ENCODE results near the gene GFRAL. TPM values are rescaled to one million over a fixed set of nuclear protein-coding genes. Genes with fewer than 3 reads are reported as not detected.

Gene GFRAL
- total RNA-seq, 1 experiment from 2014 or later = not detected

GRCh38 chr6:55290736-55291135 lies 36.5 kb upstream of the GFRAL start:
- H2BK120ac ChIP-seq (ENCODE audit: low read depth, low read length, poor library complexity, severe bottlenecking) = no peak overlapping the region
- Mint-ChIP-seq H3K9me3 (no peaks in the 10 kb centered on the region), H3K27ac (no peak overlapping the region), H3K4me1 (no peaks in the 10 kb centered on the region), H3K36me3 (ENCODE audit: insufficient read depth in 1 of 3, low read depth in 3 of 3) (no peaks in the 10 kb centered on the region), H3K27me3 (ENCODE audit: low read depth) (no peaks in the 10 kb centered on the region), H3K4me3 (no peak overlapping the region)
- H3K79me1 ChIP-seq (ENCODE audit: insufficient read depth, low read depth, low read length, poor library complexity, severe bottlenecking) = no peaks in the 10 kb centered on the region
- DNase-seq = no peak
- H3K14ac ChIP-seq (ENCODE audit: insufficient read depth, low read length) = no peak overlapping the region
- H3K4me2 ChIP-seq (ENCODE audit: insufficient read depth, insufficient read length, low read length) = no peak overlapping the region
- no peak overlapping the region for H2AK5ac ChIP-seq (ENCODE audit: insufficient read length, low read length)
- no CpG with 5 or more reads among the region's 2 CpGs for WGBS (ENCODE audit: extremely low coverage, insufficient read length, low lambda C conversion rate)
- H3K18ac ChIP-seq (ENCODE audit: insufficient read length, low read depth, low read length) = no peak overlapping the region
- H3K9ac ChIP-seq (ENCODE audit: extremely low read depth, insufficient read length, low read length) = no peak overlapping the region
- H2BK12ac ChIP-seq (ENCODE audit: insufficient read length, low read depth, low read length) = no peak overlapping the region
- H2BK5ac ChIP-seq (ENCODE audit: insufficient read length, low read length) = no peak overlapping the region
- H2BK15ac ChIP-seq (ENCODE audit: low read depth, low read length) = no peak overlapping the region
- H4K5ac ChIP-seq (ENCODE audit: insufficient read length, low read depth, low read length) = no peak overlapping the region
- H4K91ac ChIP-seq (ENCODE audit: insufficient read length, low read depth, low read length) = no peak overlapping the region
- no peak overlapping the region for H3K4ac ChIP-seq (ENCODE audit: low read depth, low read length)
- H3K9me3 ChIP-seq (ENCODE audit: control insufficient read depth, low read depth, low read length) = no peaks in the 10 kb centered on the region
- no peaks in the 10 kb centered on the region for H3K23me2 ChIP-seq (ENCODE audit: insufficient read length, low read depth, low read length, poor library complexity, severe bottlenecking)
- H4K8ac ChIP-seq (replicated peaks; ENCODE audit: insufficient read length, low read depth, low read length) = no peak overlapping the region
- no peak overlapping the region for H3T11ph ChIP-seq (ENCODE audit: low read length)
- H3K23ac ChIP-seq (ENCODE audit: insufficient read length, low read depth, low read length) = no peak overlapping the region
- no peak overlapping the region for H2AFZ ChIP-seq (ENCODE audit: low read length)
- H4K20me1 ChIP-seq (ENCODE audit: control insufficient read depth, insufficient read depth, insufficient read length) = no peaks in the 10 kb centered on the region
- H3K27ac ChIP-seq (ENCODE audit: insufficient read length, low read depth, low read length) = no peak overlapping the region
- H3K79me2 ChIP-seq (ENCODE audit: insufficient read depth, low read length) = no peaks in the 10 kb centered on the region
- no peak for TF ChIP-seq CTCF (conservative IDR thresholded peaks at IDR 0.05)
- H3K56ac ChIP-seq (ENCODE audit: insufficient read length, low read depth, low read length) = no peak overlapping the region
- no peaks in the 10 kb centered on the region for H3K27me3 ChIP-seq (ENCODE audit: insufficient read depth, low read length)
- H3K4me1 ChIP-seq (ENCODE audit: insufficient read depth, low read length) = no peaks in the 10 kb centered on the region
- H2BK20ac ChIP-seq (ENCODE audit: low read depth, low read length, poor library complexity, severe bottlenecking) = no peak overlapping the region

Data from H9 (cell line).